Fibroblast of mammary gland (primary cell): ENCODE data around the gene UNC79.
"Not testable (repeated sequence)": the region's sequence is repeated elsewhere in the genome, so short reads cannot be mapped to it uniquely, and the experiment has no call there.

Experiments
- DNase-seq: peaks from one replicate; pipeline ENCODE4 v3.0.0-alpha.2; 2010; ENCODE audit warnings: low read depth
- H3K4me3 ChIP-seq: 2 replicates; pipeline ENCODE4 v1.5.1; 2011; ENCODE audit warnings: low read depth, mild to moderate bottlenecking, low read length, moderate library complexity; ENCODE audit not compliant: control insufficient read depth
- CTCF ChIP-seq: conservative IDR thresholded peaks from 2 replicates; pipeline ENCODE4 v1.5.1; 2011; ENCODE audit warnings: low read depth, low read length, inconsistent platforms; ENCODE audit not compliant: control insufficient read depth, insufficient read depth

Gene UNC79

GRCh38 chr14:93458234-93458633, 27.5 kb downstream of the UNC79 start:
- no peak for DNase-seq
- no peak for TF ChIP-seq CTCF
- no peak overlapping the region for H3K4me3 ChIP-seq

- TF ChIP-seq CTCF: no peak
- no peak for DNase-seq
- H3K4me3 ChIP-seq: no peak overlapping the region
Measured at GRCh38 chr14:93462479-93462878, 31.7 kb downstream of the UNC79 start.

- DNase-seq: no peak
- TF ChIP-seq CTCF: no peak
- no peak overlapping the region for H3K4me3 ChIP-seq
Measured at GRCh38 chr14:93464271-93464670, 33.5 kb downstream of the UNC79 start.

- no peak for DNase-seq
- TF ChIP-seq CTCF: no peak
- no peak overlapping the region for H3K4me3 ChIP-seq
Measured at GRCh38 chr14:93475471-93475870, 44.7 kb downstream of the UNC79 start.

GRCh38 chr14:93476305-93476704, 45.6 kb downstream of the UNC79 start:
- no peak for DNase-seq
- H3K4me3 ChIP-seq: no peak overlapping the region
- no peak for TF ChIP-seq CTCF

- not testable (repeated sequence) for H3K4me3 ChIP-seq, DNase-seq
Measured at GRCh38 chr14:93479074-93479473, 48.3 kb downstream of the UNC79 start.

GRCh38 chr14:93480867-93481266, 50.1 kb downstream of the UNC79 start:
- no peak for TF ChIP-seq CTCF
- no peak for DNase-seq
- H3K4me3 ChIP-seq: no peak overlapping the region
